GM18526 (cell line): ENCODE measurements around the gene ZNF628.
A peak's percentile ranks its signal among the peaks of the same experiment; 100 is the strongest.

Experiments used
- POLR2A ChIP-seq: IDR thresholded peaks from 3 replicates; pipeline ENCODE4 v1.6.1; 2011; ENCODE audit not compliant: insufficient read length; ENCODE audit errors: extremely low read depth

Gene ZNF628

GRCh38 chr19:55476100-55476775, at the start of gene ZNF628:
Gene ZNF628, plus strand, starts transcription at chr19:55476617. Its CDS starts 3,294 bp downstream, at chr19:55479911.
- peak; percentile 45 for TF ChIP-seq POLR2A

- TF ChIP-seq POLR2A: no peak
These were observed 45.2 kb upstream of the ZNF628 start for GRCh38 chr19:55431183-55431582.

DNA sequence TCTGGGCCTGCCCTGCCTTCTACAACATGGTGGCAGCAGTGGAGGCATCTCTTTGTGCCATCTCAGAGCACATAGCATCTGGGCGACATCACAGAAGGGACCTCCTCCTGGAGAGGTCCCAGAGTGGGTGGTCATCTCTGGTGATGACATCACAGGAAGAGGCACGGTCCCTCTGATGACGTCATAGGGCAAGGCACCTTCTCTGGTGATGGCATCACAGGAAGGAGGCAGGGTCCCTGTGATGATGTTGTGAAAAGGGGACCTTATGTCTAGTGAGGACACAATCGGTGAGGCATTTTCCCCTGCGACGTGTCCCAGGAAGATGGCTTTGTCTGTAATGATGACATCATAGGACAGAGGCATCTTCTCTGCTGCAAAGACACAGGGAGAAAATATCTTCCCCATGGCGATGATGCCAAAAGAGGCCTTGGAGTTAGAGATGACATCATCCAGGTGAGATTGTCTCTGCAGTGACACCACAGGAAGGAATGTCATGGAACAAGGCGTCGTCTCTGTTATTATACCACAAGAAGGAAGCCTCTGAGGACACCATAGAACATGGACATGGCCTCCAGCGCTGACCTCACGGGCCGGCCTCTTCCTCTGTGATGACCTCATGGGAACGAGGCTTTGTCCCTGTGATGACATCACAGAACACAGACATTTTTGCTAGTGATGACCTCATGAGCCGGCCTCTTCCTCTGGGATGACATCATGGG, 44.0 kb upstream of the ZNF628 start:
- no peak for TF ChIP-seq POLR2A

- no peak for TF ChIP-seq POLR2A
These were observed 43.1 kb upstream of the ZNF628 start for GRCh38 chr19:55433292-55433691.

GRCh38 chr19:55434356-55434919, 42.0 kb upstream of the ZNF628 start:
- TF ChIP-seq POLR2A: no peak

DNA sequence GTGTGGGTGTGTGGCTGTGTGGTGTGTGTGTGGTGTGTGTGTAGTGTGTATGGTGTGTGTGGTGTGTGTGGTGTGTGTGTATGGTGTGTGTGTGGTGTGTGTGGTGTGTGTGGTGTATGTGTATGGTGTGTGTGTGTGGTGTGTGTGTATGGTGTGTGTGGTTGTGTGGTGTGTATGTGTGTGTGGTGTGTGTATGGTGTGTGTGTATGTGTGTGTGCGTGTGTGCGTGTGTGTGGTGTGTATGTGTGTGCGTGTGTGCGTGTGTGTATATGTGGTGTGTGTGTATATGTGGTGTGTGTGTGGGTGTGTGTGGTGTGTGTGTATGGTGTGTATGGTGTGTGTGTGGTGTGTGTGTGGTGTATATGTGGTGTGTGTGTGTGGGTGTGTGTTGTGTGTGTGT, 41.4 kb upstream of the ZNF628 start:
- TF ChIP-seq POLR2A: no peak

- no peak for TF ChIP-seq POLR2A
These were observed 39.6 kb upstream of the ZNF628 start for GRCh38 chr19:55436847-55437246.

- TF ChIP-seq POLR2A: no peak
These were observed 39.0 kb upstream of the ZNF628 start for GRCh38 chr19:55437410-55437809.

GRCh38 chr19:55439052-55439451, 37.4 kb upstream of the ZNF628 start:
- TF ChIP-seq POLR2A: no peak

GRCh38 chr19:55440411-55441105, 35.9 kb upstream of the ZNF628 start:
- no peak for TF ChIP-seq POLR2A

DNA sequence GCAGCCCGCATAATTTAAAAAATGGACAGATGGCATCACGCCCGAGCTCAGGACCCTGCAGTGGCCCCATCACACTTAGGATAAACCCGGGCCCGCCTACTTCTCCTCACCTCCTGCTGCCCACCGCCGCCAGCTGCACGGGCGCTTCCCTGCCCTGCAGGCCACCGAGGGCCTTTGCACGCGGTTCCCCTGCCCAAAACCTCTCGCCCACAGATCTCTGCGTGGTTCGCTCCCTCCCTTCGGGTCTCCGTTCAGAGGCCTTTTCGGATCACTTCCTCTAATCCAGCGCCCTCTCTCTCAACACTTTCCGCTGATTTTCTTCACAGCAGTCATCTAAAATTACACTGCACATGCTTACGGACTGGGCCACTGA, 35.1 kb upstream of the ZNF628 start:
- TF ChIP-seq POLR2A: no peak

DNA sequence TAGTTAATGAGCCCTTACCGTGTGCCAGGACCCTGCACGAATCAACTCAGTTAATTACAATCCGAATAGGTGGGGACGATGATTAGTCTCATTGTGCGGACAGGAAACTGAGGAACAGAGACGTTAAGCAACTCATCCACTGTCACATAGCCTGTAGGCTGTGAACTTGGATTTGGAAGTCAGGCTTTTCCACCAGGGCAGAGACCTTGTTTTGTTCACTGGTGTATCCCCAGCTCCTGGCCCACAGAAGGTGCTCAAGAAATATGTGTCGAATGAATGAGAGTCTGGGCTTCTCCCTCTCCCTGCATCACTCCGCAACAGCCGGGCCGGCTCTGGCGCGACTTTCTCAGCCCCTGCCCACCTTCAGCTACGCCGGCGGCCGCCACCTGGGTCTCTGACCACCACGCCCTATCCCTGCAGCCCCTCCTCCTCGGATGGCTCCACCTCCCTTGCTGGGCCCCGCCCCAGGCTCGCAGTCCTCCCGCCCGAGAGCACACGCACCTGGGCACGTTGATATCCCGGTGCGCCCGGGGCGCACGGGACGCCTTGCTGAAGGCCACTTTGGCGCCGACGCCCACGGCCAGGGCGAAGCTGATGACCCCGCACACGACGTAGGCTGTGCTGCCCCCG, 34.6 kb upstream of the ZNF628 start:
- no peak for TF ChIP-seq POLR2A

GRCh38 chr19:55442372-55442961, 34.0 kb upstream of the ZNF628 start:
- no peak for TF ChIP-seq POLR2A

GRCh38 chr19:55443045-55443823, 33.2 kb upstream of the ZNF628 start, which contains the start of gene SHISA7:
Gene SHISA7, minus strand, starts transcription at chr19:55443300. Its CDS starts 437 bp downstream, at chr19:55442863.
- no peak for TF ChIP-seq POLR2A
